ENCODE results near the gene TMEM256.
"Not testable (repeated sequence)": the region's sequence is repeated elsewhere in the genome, so short reads cannot be mapped to it uniquely, and the experiment has no call there.

TMEM256 gene

GRCh38 chr17:7367918-7368598 is 35.8 kb downstream of the TMEM256 start:
- Histone ChIP-seq H3K9me3 (ENCODE audit: control insufficient read depth in 1 of 2, low read length in 2 of 2) (no peaks in the 10 kb centered on the region), H3K36me3 (ENCODE audit: control insufficient read depth in 1 of 2, insufficient read depth in 2 of 2, low read length in 2 of 2) (no peaks in the 10 kb centered on the region), H3K27me3 (ENCODE audit: control insufficient read depth in 1 of 2, insufficient read depth in 2 of 2, low read length in 2 of 2) (no peaks in the 10 kb centered on the region), H3K9ac (ENCODE audit: low read depth in 1 of 2, low read length in 2 of 2) (no peak overlapping the region), H3K27ac (ENCODE audit: low read depth, low read length) (no peak overlapping the region), H3K4me3 (ENCODE audit: low read depth in 1 of 2, low read length in 2 of 2) (no peak overlapping the region), H3K4me1 (ENCODE audit: control insufficient read depth in 1 of 2, insufficient read depth in 2 of 2, low read length in 2 of 2) (no peaks in the 10 kb centered on the region)

GRCh38 chr17:7367083-7367482 is 36.8 kb downstream of the TMEM256 start:
- no peaks in the 10 kb centered on the region for H3K4me1 ChIP-seq (ENCODE audit: control insufficient read depth in 1 of 2, insufficient read depth in 2 of 2, low read length in 2 of 2)
- no peak overlapping the region for H3K9ac ChIP-seq (ENCODE audit: low read depth in 1 of 2, low read length in 2 of 2)
- no peaks in the 10 kb centered on the region for H3K9me3 ChIP-seq (ENCODE audit: control insufficient read depth in 1 of 2, low read length in 2 of 2)
- H3K27me3 ChIP-seq (ENCODE audit: control insufficient read depth in 1 of 2, insufficient read depth in 2 of 2, low read length in 2 of 2): no peaks in the 10 kb centered on the region
- H3K27ac ChIP-seq (ENCODE audit: low read depth, low read length): no peak overlapping the region
- no peaks in the 10 kb centered on the region for H3K36me3 ChIP-seq (ENCODE audit: control insufficient read depth in 1 of 2, insufficient read depth in 2 of 2, low read length in 2 of 2)
- H3K4me3 ChIP-seq (ENCODE audit: low read depth in 1 of 2, low read length in 2 of 2): no peak overlapping the region

- not testable (repeated sequence) for H3K9ac ChIP-seq (ENCODE audit: low read depth in 1 of 2, low read length in 2 of 2); H3K27me3 ChIP-seq (ENCODE audit: control insufficient read depth in 1 of 2, insufficient read depth in 2 of 2, low read length in 2 of 2); H3K4me1 ChIP-seq (ENCODE audit: control insufficient read depth in 1 of 2, insufficient read depth in 2 of 2, low read length in 2 of 2); H3K27ac ChIP-seq (ENCODE audit: low read depth, low read length); H3K4me3 ChIP-seq (ENCODE audit: low read depth in 1 of 2, low read length in 2 of 2); H3K36me3 ChIP-seq (ENCODE audit: control insufficient read depth in 1 of 2, insufficient read depth in 2 of 2, low read length in 2 of 2); H3K9me3 ChIP-seq (ENCODE audit: control insufficient read depth in 1 of 2, low read length in 2 of 2)
Observed at GRCh38 chr17:7365963-7366362, 37.9 kb downstream of the TMEM256 start.

GRCh38 chr17:7363311-7363710 is 40.6 kb downstream of the TMEM256 start:
- H3K9me3 ChIP-seq (ENCODE audit: control insufficient read depth in 1 of 2, low read length in 2 of 2): no peaks in the 10 kb centered on the region
- no peaks in the 10 kb centered on the region for H3K4me1 ChIP-seq (ENCODE audit: control insufficient read depth in 1 of 2, insufficient read depth in 2 of 2, low read length in 2 of 2)
- no peaks in the 10 kb centered on the region for H3K27me3 ChIP-seq (ENCODE audit: control insufficient read depth in 1 of 2, insufficient read depth in 2 of 2, low read length in 2 of 2)
- no peak overlapping the region for H3K4me3 ChIP-seq (ENCODE audit: low read depth in 1 of 2, low read length in 2 of 2)
- H3K27ac ChIP-seq (ENCODE audit: low read depth, low read length): no peak overlapping the region
- no peak overlapping the region for H3K9ac ChIP-seq (ENCODE audit: low read depth in 1 of 2, low read length in 2 of 2)
- H3K36me3 ChIP-seq (ENCODE audit: control insufficient read depth in 1 of 2, insufficient read depth in 2 of 2, low read length in 2 of 2): no peaks in the 10 kb centered on the region

- Histone ChIP-seq H3K9me3 (ENCODE audit: control insufficient read depth in 1 of 2, low read length in 2 of 2) (no peaks in the 10 kb centered on the region), H3K27me3 (ENCODE audit: control insufficient read depth in 1 of 2, insufficient read depth in 2 of 2, low read length in 2 of 2) (no peaks in the 10 kb centered on the region), H3K4me3 (ENCODE audit: low read depth in 1 of 2, low read length in 2 of 2) (no peak overlapping the region), H3K9ac (ENCODE audit: low read depth in 1 of 2, low read length in 2 of 2) (no peak overlapping the region), H3K27ac (ENCODE audit: low read depth, low read length) (no peak overlapping the region), H3K4me1 (ENCODE audit: control insufficient read depth in 1 of 2, insufficient read depth in 2 of 2, low read length in 2 of 2) (no peaks in the 10 kb centered on the region), H3K36me3 (ENCODE audit: control insufficient read depth in 1 of 2, insufficient read depth in 2 of 2, low read length in 2 of 2) (no peaks in the 10 kb centered on the region)
Observed at GRCh38 chr17:7361906-7362305, 42.0 kb downstream of the TMEM256 start.

GRCh38 chr17:7357381-7357780 is 46.5 kb downstream of the TMEM256 start:
- no peaks in the 10 kb centered on the region for H3K36me3 ChIP-seq (ENCODE audit: control insufficient read depth in 1 of 2, insufficient read depth in 2 of 2, low read length in 2 of 2)
- peaks cover 10 to 18% of the 10 kb centered on the region in 2 donors for H3K4me1 ChIP-seq (ENCODE audit: control insufficient read depth in 1 of 2, insufficient read depth in 2 of 2, low read length in 2 of 2)
- no peak overlapping the region for H3K27ac ChIP-seq (ENCODE audit: low read depth, low read length)
- H3K9ac ChIP-seq (ENCODE audit: low read depth in 1 of 2, low read length in 2 of 2): no peak overlapping the region
- H3K9me3 ChIP-seq (ENCODE audit: control insufficient read depth in 1 of 2, low read length in 2 of 2): no peaks in the 10 kb centered on the region
- no peak overlapping the region for H3K4me3 ChIP-seq (ENCODE audit: low read depth in 1 of 2, low read length in 2 of 2)
- no peaks in the 10 kb centered on the region for H3K27me3 ChIP-seq (ENCODE audit: control insufficient read depth in 1 of 2, insufficient read depth in 2 of 2, low read length in 2 of 2)

GRCh38 chr17:7356756-7357155 is 47.1 kb downstream of the TMEM256 start:
- Histone ChIP-seq H3K27ac (ENCODE audit: low read depth, low read length) (no peak overlapping the region), H3K36me3 (ENCODE audit: control insufficient read depth in 1 of 2, insufficient read depth in 2 of 2, low read length in 2 of 2) (no peaks in the 10 kb centered on the region), H3K9ac (ENCODE audit: low read depth in 1 of 2, low read length in 2 of 2) (no peak overlapping the region), H3K9me3 (ENCODE audit: control insufficient read depth in 1 of 2, low read length in 2 of 2) (no peaks in the 10 kb centered on the region), H3K27me3 (ENCODE audit: control insufficient read depth in 1 of 2, insufficient read depth in 2 of 2, low read length in 2 of 2) (no peaks in the 10 kb centered on the region), H3K4me3 (ENCODE audit: low read depth in 1 of 2, low read length in 2 of 2) (no peak overlapping the region), H3K4me1 (ENCODE audit: control insufficient read depth in 1 of 2, insufficient read depth in 2 of 2, low read length in 2 of 2) (peaks cover 11 to 21% of the 10 kb centered on the region in 2 donors)

GRCh38 chr17:7356072-7356549 is 47.8 kb downstream of the TMEM256 start:
- no peak overlapping the region for H3K9ac ChIP-seq (ENCODE audit: low read depth in 1 of 2, low read length in 2 of 2)
- H3K4me1 ChIP-seq (ENCODE audit: control insufficient read depth in 1 of 2, insufficient read depth in 2 of 2, low read length in 2 of 2): peaks cover 11 to 22% of the 10 kb centered on the region in 2 donors
- no peak overlapping the region for H3K27ac ChIP-seq (ENCODE audit: low read depth, low read length)
- H3K27me3 ChIP-seq (ENCODE audit: control insufficient read depth in 1 of 2, insufficient read depth in 2 of 2, low read length in 2 of 2): no peaks in the 10 kb centered on the region
- H3K36me3 ChIP-seq (ENCODE audit: control insufficient read depth in 1 of 2, insufficient read depth in 2 of 2, low read length in 2 of 2): no peaks in the 10 kb centered on the region
- no peak overlapping the region for H3K4me3 ChIP-seq (ENCODE audit: low read depth in 1 of 2, low read length in 2 of 2)
- no peaks in the 10 kb centered on the region for H3K9me3 ChIP-seq (ENCODE audit: control insufficient read depth in 1 of 2, low read length in 2 of 2)

GRCh38 chr17:7355573-7355972 is 48.3 kb downstream of the TMEM256 start:
- Histone ChIP-seq H3K4me1 (ENCODE audit: control insufficient read depth in 1 of 2, insufficient read depth in 2 of 2, low read length in 2 of 2) (peaks cover 11 to 28% of the 10 kb centered on the region in 2 donors), H3K9ac (ENCODE audit: low read depth in 1 of 2, low read length in 2 of 2) (no peak overlapping the region), H3K27me3 (ENCODE audit: control insufficient read depth in 1 of 2, insufficient read depth in 2 of 2, low read length in 2 of 2) (no peaks in the 10 kb centered on the region), H3K27ac (ENCODE audit: low read depth, low read length) (no peak overlapping the region), H3K4me3 (ENCODE audit: low read depth in 1 of 2, low read length in 2 of 2) (no peak overlapping the region), H3K9me3 (ENCODE audit: control insufficient read depth in 1 of 2, low read length in 2 of 2) (no peaks in the 10 kb centered on the region), H3K36me3 (ENCODE audit: control insufficient read depth in 1 of 2, insufficient read depth in 2 of 2, low read length in 2 of 2) (no peaks in the 10 kb centered on the region)

- H3K4me1 ChIP-seq (ENCODE audit: control insufficient read depth in 1 of 2, insufficient read depth in 2 of 2, low read length in 2 of 2): peaks cover 11 to 32% of the 10 kb centered on the region in 2 donors
- H3K36me3 ChIP-seq (ENCODE audit: control insufficient read depth in 1 of 2, insufficient read depth in 2 of 2, low read length in 2 of 2): no peaks in the 10 kb centered on the region
- no peaks in the 10 kb centered on the region for H3K27me3 ChIP-seq (ENCODE audit: control insufficient read depth in 1 of 2, insufficient read depth in 2 of 2, low read length in 2 of 2)
- no peak within 1 kb of the TSS for H3K4me3 ChIP-seq (ENCODE audit: low read depth in 1 of 2, low read length in 2 of 2)
- no peak within 1 kb of the TSS for H3K9ac ChIP-seq (ENCODE audit: low read depth in 1 of 2, low read length in 2 of 2)
- no peaks in the 10 kb centered on the region for H3K9me3 ChIP-seq (ENCODE audit: control insufficient read depth in 1 of 2, low read length in 2 of 2)
- no peak within 1 kb of the TSS for H3K27ac ChIP-seq (ENCODE audit: low read depth, low read length)
Observed at GRCh38 chr17:7355053-7355452, 48.8 kb downstream of the TMEM256 start, which contains the start of gene TMEM95. TSS of gene TMEM95 (plus strand) at chr17:7355156. CDS start at chr17:7355205, 49 bp downstream.

All from duodenal mucosa (tissue), 2 donors.